HG03378 (cell line): ENCODE measurements around the gene CKM.

ENCODE experiments used
- ATAC-seq: cut with Tn5 transposase; IDR thresholded peaks from one replicate; pipeline ENCODE4 v1.9.1; 2021; ENCODE audit warnings: mild to moderate bottlenecking, moderate library complexity; ENCODE audit not compliant: unreplicated experiment

Gene CKM

GRCh38 chr19:45322744-45323281 is at the start of gene CKM:
CKM (minus strand) TSS chr19:45322875; CDS start chr19:45319713, 3,162 bp downstream.
- ATAC-seq = no peak

- peak; percentile 93 for ATAC-seq
Observed at GRCh38 chr19:45370410-45371204, 47.9 kb upstream of the CKM start, which contains the start of gene ERCC2. ERCC2 (minus strand) TSS chr19:45370573; CDS start chr19:45370540, 33 bp downstream.

- no peak for ATAC-seq
Observed at GRCh38 chr19:45368737-45369340, 46.2 kb upstream of the CKM start.

GRCh38 chr19:45368127-45368526 is 45.5 kb upstream of the CKM start:
- ATAC-seq = no peak

- ATAC-seq = no peak
Observed at GRCh38 chr19:45364696-45365095, 42.0 kb upstream of the CKM start.

GRCh38 chr19:45363861-45364459 is 41.3 kb upstream of the CKM start:
- ATAC-seq = no peak

- ATAC-seq = no peak
Observed at GRCh38 chr19:45362291-45362690, 39.6 kb upstream of the CKM start.

- no peak for ATAC-seq
Observed at GRCh38 chr19:45361608-45362007, 38.9 kb upstream of the CKM start.

GRCh38 chr19:45358213-45358792 is 35.6 kb upstream of the CKM start:
- ATAC-seq = no peak

GRCh38 chr19:45357445-45357783 is 34.7 kb upstream of the CKM start:
- ATAC-seq = no peak

GRCh38 chr19:45356760-45357444 is 34.2 kb upstream of the CKM start:
- no peak for ATAC-seq

- no peak for ATAC-seq
Observed at GRCh38 chr19:45355910-45356309, 33.2 kb upstream of the CKM start.

GRCh38 chr19:45355402-45355801 is 32.7 kb upstream of the CKM start:
- ATAC-seq = no peak

GRCh38 chr19:45354241-45354842 is 31.7 kb upstream of the CKM start:
- no peak for ATAC-seq

- no peak for ATAC-seq
Observed at GRCh38 chr19:45352914-45353796, 30.5 kb upstream of the CKM start.

GRCh38 chr19:45352471-45352870 is 29.8 kb upstream of the CKM start:
- no peak for ATAC-seq

GRCh38 chr19:45352062-45352461 is 29.4 kb upstream of the CKM start:
- no peak for ATAC-seq

GRCh38 chr19:45351401-45351952 is 28.8 kb upstream of the CKM start:
- no peak for ATAC-seq

- ATAC-seq = no peak
Observed at GRCh38 chr19:45350477-45351058, 27.9 kb upstream of the CKM start.
